Measurements from ENCODE around the gene PROSER1. TPM values are rescaled to one million over a fixed set of nuclear protein-coding genes. Genes with fewer than 3 reads are reported as not detected.
"Not testable (repeated sequence)": the region's sequence is repeated elsewhere in the genome, so short reads cannot be mapped to it uniquely, and the experiment has no call there.

PROSER1 gene
- total RNA-seq: 100 to 1,000 TPM; 106 to 111 TPM

DNA sequence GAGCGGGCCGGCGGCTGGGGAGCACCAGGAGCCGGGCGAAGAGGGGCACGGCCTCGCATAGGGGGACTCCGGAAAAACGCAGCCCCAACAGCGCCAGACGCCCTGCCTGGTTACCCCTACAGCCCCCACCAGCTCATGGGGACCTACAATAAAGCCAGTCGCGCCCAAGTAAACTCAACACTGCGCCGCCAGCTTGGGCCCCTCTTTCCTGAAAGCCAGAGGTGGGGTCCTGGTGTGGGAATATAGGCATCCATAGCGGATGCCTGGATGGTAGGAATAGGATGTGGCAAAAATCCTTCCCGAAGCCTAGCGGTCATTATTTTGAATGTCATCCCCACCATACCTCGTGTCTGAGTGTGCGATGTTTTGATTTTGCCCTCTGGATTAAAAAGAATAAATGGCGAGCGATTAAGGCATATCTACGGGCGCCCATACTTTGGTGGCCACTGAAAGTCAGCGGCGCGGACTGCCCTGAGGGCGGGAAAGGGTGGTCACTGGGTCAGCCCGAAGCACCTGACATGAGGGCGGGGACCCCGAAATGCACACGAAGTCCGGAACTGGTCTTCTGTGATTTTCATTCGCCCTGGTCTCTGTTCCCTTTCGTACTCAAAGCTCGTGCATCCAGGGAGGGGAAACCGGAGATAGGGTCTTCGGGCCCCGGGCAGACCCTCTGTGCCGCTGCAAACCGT is at the start of gene PROSER1, which contains the start of gene NHLRC3:
Gene PROSER1, minus strand, starts transcription at position 210 of the 689 bp plus-strand sequence. CDS start 847 bp downstream, outside the sequence.
Gene NHLRC3, plus strand, starts transcription at position 577 of the 689 bp plus-strand sequence. CDS start 184 bp downstream, outside the sequence.
- Mint-ChIP-seq H3K27ac (peak within 1 kb of the TSS; percentile 95), H3K36me3 (peaks cover 32% of the 10 kb centered on the region), H3K4me1 (peaks cover 28% of the 10 kb centered on the region), H3K27me3 (no peaks in the 10 kb centered on the region), H3K9me3 (no peaks in the 10 kb centered on the region), H3K4me3 (peak within 1 kb of the TSS; percentile 94)
- DNase-seq: peak; percentile 84

DNA sequence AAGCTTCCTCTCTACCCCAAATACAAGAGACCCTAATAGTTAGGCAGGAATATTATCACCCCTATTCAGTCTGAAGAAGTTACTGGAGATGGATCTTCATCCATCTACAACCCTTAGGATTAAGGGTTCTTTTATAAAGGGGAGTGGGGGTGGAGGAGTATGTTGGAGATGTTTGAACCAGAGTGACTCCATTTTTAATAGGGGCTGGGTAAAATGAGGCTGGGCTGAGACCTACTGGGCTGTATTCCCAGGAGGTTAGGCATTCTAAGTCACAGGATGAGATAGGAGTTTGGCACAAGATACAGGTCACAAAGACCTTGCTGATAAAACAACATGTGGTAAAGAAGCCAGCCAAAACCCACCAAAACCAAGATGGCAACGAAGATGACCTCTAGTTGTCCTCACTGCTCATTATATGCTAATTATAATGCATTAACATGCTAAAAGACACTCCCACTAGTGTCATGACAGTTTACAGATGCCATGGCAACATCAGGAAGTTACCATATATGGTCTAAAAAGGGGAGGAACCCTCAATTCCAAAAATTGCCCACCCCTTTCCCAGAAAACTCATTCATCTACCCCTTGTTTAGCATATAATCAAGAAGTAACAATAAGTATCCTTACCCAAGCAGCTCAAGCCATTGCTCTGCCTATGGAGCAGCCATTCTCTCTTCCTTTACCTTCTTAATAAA is 48.5 kb upstream of the PROSER1 start:
- H3K4me1 Mint-ChIP-seq, H3K27ac Mint-ChIP-seq, H3K9me3 Mint-ChIP-seq, DNase-seq, H3K4me3 Mint-ChIP-seq, H3K36me3 Mint-ChIP-seq: not testable (repeated sequence)
- peaks cover 32% of the 10 kb centered on the region for H3K27me3 Mint-ChIP-seq

DNA sequence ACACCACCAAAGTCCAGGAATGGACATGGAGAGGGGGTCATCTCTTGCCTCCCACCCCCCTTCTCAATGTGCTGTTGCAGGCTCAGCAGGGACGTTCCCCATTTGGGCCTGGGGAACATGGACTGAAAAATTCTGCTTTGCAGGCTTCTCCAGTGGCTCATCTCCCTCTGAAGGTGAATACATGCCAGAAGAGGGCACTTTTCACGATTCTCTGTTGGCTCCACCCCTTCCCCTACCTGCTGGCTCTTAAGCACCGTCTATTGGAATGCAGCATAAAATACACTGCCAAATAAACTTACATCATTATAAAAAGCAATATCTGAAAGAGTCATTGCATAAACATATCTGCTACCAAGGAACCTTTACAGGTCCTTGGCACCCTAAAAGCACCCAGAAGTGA is 36.1 kb upstream of the PROSER1 start:
- H3K27ac Mint-ChIP-seq: no peak overlapping the region
- H3K27me3 Mint-ChIP-seq: peaks cover 51% of the 10 kb centered on the region
- no peaks in the 10 kb centered on the region for H3K36me3 Mint-ChIP-seq
- H3K9me3 Mint-ChIP-seq: peaks cover 2% of the 10 kb centered on the region
- no peak for DNase-seq
- no peak overlapping the region for H3K4me3 Mint-ChIP-seq
- H3K4me1 Mint-ChIP-seq: no peaks in the 10 kb centered on the region

DNA sequence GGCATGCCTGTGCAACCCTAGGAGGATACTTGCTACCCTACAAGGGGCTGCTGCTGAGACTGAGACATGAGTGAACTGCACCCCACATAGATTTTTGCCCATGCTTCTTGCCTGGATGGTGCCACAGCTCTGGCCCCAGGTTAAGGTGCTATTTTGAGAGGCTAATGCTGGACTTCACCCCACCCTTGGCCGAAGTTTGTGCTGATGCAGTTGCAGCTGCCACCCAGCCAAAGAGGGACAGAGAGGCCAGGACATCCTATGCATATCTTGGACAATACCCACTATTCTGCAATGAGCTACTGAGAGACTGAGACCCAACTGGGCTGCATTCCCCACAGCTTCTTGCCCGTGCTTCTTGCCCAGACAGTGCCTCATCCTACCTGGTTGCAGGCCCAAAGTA is 35.0 kb upstream of the PROSER1 start:
- Mint-ChIP-seq H3K4me3 (no peak overlapping the region), H3K27ac (no peak overlapping the region), H3K9me3 (peaks cover 2% of the 10 kb centered on the region), H3K36me3 (no peaks in the 10 kb centered on the region), H3K27me3 (peaks cover 44% of the 10 kb centered on the region), H3K4me1 (no peaks in the 10 kb centered on the region)
- no peak for DNase-seq

DNA sequence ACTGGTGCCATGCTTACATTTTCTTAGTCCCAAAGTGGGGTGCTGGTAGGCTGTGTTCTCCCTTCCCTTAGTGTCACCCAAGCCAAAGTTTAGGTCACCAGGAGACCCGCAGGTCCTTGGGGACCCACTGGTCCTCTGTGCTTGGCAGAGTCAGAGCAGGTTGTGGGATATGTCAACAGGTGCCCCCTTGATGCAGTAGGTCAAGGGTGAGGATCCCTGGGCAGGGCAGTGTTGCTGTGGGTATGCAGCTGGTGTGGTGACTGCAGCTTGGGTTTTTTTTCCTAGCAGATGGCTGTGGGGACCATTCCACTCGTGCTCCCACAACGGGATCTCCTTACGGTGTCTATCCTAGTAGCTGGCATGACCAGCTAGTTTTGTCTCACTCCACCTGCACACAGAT is 24.1 kb upstream of the PROSER1 start:
- no peak overlapping the region for H3K4me3 Mint-ChIP-seq
- peaks cover 40% of the 10 kb centered on the region for H3K36me3 Mint-ChIP-seq
- no peaks in the 10 kb centered on the region for H3K27me3 Mint-ChIP-seq
- DNase-seq: no peak
- H3K4me1 Mint-ChIP-seq: peaks cover 22% of the 10 kb centered on the region
- H3K9me3 Mint-ChIP-seq: peaks cover 8% of the 10 kb centered on the region
- H3K27ac Mint-ChIP-seq: no peak overlapping the region

DNA sequence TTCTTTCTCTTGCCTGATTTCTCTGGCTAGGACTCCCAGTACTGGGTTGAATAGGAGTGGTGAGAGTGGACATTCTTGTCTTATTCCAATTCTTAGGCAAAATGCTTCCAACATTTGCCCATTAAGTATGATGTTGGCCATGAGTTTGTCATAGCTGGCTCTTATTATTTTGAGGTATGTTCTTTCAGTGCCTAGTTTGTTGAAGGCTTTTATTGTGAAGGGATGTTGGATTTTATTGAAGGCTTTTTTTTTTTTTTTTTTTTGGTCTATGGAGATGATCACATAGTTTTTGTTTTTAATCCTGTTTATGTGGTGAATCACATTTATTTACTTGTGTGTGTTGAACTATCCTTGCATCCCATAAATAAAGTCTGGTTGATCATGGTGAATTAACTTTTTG is 20.2 kb upstream of the PROSER1 start:
- H3K27ac Mint-ChIP-seq: no peak overlapping the region
- DNase-seq: no peak
- peaks cover 9% of the 10 kb centered on the region for H3K9me3 Mint-ChIP-seq
- H3K36me3 Mint-ChIP-seq: peaks cover 45% of the 10 kb centered on the region
- no peaks in the 10 kb centered on the region for H3K27me3 Mint-ChIP-seq
- no peak overlapping the region for H3K4me3 Mint-ChIP-seq
- peaks cover 26% of the 10 kb centered on the region for H3K4me1 Mint-ChIP-seq

DNA sequence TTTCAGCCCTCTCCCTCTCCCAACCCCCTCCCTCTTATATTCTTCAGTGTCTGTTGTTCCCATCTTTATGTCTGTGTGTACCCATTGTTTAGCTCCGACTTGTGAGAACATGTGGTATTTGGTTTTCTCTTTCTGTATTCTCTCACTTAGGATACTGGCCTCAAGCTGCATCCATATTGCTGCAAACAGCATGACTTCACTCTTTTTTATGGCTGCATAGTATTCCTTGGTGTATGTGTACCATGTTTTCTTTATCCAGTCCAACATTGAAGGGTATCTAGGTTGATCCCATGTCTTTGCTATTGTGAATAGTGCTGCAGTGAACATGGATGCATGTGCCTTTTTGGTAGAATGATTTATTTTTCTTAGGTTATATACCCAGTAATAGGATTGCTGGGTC is 18.1 kb upstream of the PROSER1 start:
- Mint-ChIP-seq H3K27ac (no peak overlapping the region), H3K4me3 (no peak overlapping the region), H3K27me3 (no peaks in the 10 kb centered on the region), H3K36me3 (peaks cover 36% of the 10 kb centered on the region), H3K9me3 (peaks cover 9% of the 10 kb centered on the region), H3K4me1 (peaks cover 21% of the 10 kb centered on the region)
- DNase-seq: no peak

DNA sequence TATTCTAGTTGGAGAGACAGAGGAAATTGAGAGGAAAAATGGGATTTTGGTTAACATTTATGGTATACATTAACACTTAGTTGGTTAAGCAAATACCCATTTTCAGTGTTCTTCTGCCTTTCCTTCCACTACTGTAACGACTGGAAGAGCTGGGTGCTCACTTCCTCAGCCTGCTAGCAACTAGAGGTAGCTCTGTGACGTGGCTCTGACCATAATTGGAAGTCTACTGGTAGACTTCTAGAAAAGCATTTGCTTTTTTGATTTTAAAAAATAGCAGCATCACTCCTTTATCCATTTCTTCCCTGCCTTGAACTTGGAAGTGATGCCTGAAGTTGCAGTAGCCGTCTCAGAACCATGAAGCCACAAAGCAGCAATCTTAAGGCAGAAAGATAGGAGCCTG is 16.2 kb upstream of the PROSER1 start:
- peaks cover 16% of the 10 kb centered on the region for H3K4me1 Mint-ChIP-seq
- H3K27me3 Mint-ChIP-seq: no peaks in the 10 kb centered on the region
- peaks cover 25% of the 10 kb centered on the region for H3K36me3 Mint-ChIP-seq
- no peak for DNase-seq
- H3K27ac Mint-ChIP-seq: no peak overlapping the region
- no peak overlapping the region for H3K4me3 Mint-ChIP-seq
- H3K9me3 Mint-ChIP-seq: peaks cover 2% of the 10 kb centered on the region

DNA sequence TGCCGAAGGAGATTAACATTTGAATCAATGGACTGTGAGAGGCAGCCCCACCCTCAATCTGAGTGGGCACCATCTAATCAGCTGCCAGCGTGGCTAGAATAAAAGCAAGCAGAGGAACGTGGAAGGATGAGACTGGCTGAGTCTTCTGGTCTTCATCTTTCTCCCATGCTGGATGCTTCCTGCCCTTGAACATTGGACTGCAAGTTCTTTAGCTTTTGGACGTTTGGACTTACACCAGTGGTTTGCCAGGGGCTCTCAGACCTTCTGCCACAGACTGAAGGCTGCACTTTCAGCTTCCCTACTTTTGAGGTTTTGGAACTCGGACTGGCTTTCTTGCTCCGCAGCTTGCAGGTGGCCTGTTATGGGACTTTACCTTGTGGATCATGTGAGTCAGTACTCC is 15.1 kb upstream of the PROSER1 start:
- Mint-ChIP-seq H3K27ac (no peak overlapping the region), H3K4me1 (peaks cover 17% of the 10 kb centered on the region), H3K4me3 (no peak overlapping the region), H3K9me3 (peaks cover 2% of the 10 kb centered on the region), H3K27me3 (no peaks in the 10 kb centered on the region), H3K36me3 (peaks cover 32% of the 10 kb centered on the region)
- DNase-seq: no peak

DNA sequence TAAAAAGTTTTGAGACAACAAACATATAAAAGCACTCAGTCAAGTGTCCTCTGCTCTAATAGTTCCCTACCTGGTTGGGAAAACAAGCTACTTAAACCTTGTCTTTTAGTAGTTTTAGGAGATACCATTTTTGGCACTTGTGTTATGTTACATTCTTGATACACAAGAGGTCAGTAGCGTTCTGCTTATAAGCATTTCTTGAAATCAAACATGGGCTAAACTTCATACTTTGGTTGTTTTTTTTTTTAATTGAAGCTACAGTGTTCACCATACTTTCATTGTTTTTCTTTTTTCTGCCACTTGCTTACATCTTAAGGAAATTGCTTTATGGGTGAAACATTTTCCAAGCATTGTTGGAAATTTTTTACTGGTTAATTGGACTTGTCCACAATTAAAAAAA is 13.3 kb upstream of the PROSER1 start:
- Mint-ChIP-seq H3K9me3 (peaks cover 2% of the 10 kb centered on the region), H3K27ac (no peak overlapping the region), H3K36me3 (peaks cover 18% of the 10 kb centered on the region), H3K4me1 (peaks cover 12% of the 10 kb centered on the region), H3K4me3 (no peak overlapping the region), H3K27me3 (no peaks in the 10 kb centered on the region)
- DNase-seq: no peak

DNA sequence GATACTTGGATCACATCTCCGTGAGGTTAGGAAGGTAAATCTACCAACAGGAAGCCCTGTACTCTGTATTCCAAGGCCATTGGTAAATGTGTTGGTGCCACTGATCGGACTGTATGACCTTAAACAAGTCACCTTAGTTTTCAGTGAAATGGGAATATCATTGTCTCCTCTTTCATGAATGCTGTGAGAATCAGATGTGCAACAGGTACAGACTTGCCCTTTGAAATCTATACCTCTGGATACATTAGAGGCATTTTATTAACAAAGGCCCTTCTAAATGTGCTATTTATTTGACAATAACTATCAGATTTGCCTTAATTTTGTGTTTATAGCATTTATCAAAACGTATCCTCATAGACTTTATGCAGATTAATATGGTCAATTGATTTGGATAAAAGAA is 11.4 kb upstream of the PROSER1 start:
- no peak overlapping the region for H3K4me3 Mint-ChIP-seq
- H3K4me1 Mint-ChIP-seq: peaks cover 13% of the 10 kb centered on the region
- no peaks in the 10 kb centered on the region for H3K9me3 Mint-ChIP-seq
- peaks cover 16% of the 10 kb centered on the region for H3K36me3 Mint-ChIP-seq
- DNase-seq: no peak
- no peak overlapping the region for H3K27ac Mint-ChIP-seq
- H3K27me3 Mint-ChIP-seq: no peaks in the 10 kb centered on the region

DNA sequence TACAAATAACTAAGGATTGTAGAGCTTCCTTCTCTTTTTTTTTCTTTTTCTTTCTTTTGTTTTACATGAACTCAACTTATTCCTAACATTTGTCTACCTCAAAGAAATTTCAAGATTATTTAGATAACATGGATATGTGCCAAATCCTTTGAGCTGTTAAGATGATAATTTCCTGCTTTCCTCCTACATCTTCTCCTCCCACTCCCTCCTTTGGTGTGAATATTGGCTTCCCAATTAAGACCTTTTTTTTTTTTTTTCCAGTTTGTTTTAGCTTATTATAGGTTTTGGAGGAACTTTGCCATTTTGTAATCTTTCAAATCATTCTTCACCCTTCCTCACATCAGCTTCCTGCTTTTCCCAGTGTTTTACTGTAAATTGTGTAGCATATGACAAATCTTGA is 10.9 kb upstream of the PROSER1 start:
- Mint-ChIP-seq H3K4me3 (no peak overlapping the region), H3K27ac (no peak overlapping the region), H3K9me3 (no peaks in the 10 kb centered on the region), H3K4me1 (peaks cover 13% of the 10 kb centered on the region), H3K36me3 (peaks cover 12% of the 10 kb centered on the region), H3K27me3 (no peaks in the 10 kb centered on the region)
- no peak for DNase-seq

DNA sequence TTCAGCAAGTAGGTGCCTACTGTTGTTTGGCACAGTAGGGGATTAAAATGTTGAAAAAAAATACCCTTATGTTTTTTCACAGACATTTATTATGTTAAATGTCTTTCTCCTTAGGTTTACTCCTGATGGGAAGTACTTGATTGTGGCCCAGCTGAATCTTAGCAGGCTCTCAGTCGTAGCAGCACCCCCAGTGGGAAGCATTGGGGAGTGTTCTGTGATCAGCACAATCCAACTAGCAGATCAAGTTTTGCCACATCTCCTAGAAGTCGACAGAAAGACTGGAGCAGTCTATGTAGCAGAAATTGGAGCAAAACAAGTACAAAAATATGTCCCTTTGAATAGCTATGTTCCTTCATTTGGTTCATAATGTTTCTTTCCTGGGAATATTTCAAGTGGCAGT is 9.7 kb upstream of the PROSER1 start:
- Mint-ChIP-seq H3K36me3 (peaks cover 14% of the 10 kb centered on the region), H3K27ac (no peak overlapping the region), H3K4me1 (peaks cover 13% of the 10 kb centered on the region), H3K9me3 (no peaks in the 10 kb centered on the region), H3K27me3 (no peaks in the 10 kb centered on the region), H3K4me3 (no peak overlapping the region)
- no peak for DNase-seq

DNA sequence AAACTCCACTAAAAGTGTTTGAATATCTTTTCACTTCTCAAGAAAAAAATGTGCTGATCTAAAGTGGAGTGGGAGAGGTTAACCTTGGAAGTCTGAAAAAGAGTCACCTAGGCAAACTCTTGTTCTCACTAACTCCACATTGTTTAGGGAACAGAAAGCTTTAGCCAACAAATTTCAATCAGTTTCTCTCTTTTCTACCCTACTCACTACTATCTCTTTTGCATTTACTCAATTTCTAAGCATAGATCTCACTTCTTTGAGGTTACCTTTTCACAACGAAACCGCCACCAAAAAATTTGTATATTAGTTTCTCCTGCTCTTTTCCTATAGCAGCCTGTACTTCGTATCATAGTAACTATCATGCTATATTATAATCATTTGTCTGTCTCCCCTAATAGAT is 6.6 kb upstream of the PROSER1 start:
- no peak for DNase-seq
- H3K4me1 Mint-ChIP-seq: peaks cover 24% of the 10 kb centered on the region
- peaks cover 24% of the 10 kb centered on the region for H3K36me3 Mint-ChIP-seq
- H3K27ac Mint-ChIP-seq: no peak overlapping the region
- no peaks in the 10 kb centered on the region for H3K9me3 Mint-ChIP-seq
- H3K27me3 Mint-ChIP-seq: no peaks in the 10 kb centered on the region
- H3K4me3 Mint-ChIP-seq: no peak overlapping the region

DNA sequence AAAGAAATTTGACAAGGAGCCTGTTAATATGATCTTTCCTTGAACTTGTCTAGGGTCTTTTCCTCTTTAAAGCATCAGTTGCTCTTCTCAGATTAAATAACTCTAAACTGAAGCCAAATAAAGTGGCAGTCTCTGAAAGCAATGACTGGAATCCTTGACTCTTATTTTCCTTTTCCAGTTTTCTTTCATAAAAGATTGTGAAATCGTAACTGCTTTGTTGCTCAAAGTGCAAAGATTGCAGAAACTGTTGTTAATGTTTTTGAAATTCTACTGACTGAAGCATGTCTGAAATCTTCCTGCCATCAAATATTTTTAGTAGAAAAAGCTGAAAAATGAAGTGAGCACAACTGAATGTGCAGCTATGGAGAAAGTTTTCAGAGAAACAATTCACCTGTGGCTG is 2.3 kb upstream of the PROSER1 start:
- peaks cover 25% of the 10 kb centered on the region for H3K4me1 Mint-ChIP-seq
- peak overlapping the region; percentile 46 for H3K4me3 Mint-ChIP-seq
- H3K27me3 Mint-ChIP-seq: no peaks in the 10 kb centered on the region
- peaks cover 30% of the 10 kb centered on the region for H3K36me3 Mint-ChIP-seq
- no peak for DNase-seq
- peak overlapping the region; percentile 19 for H3K27ac Mint-ChIP-seq
- H3K9me3 Mint-ChIP-seq: no peaks in the 10 kb centered on the region

DNA sequence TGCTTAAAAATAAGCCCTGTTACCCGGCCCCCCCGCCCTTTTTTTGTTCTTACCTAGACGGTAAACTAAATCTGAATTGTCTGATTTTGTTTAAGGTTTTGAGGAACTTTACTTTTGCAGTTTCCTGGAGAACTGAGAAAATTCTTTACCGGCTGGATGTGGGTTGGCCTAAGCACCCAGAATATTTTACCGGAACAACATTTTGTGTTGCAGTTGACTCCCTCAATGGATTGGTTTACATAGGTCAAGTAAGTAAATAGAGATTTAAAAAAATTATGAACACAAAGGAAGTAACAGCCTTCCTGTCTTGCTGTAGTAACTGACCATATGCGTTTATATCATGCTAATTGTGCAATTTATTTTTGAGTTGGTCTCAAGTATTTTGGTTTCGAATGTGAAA is 1.2 kb upstream of the PROSER1 start:
- H3K4me1 Mint-ChIP-seq: peaks cover 26% of the 10 kb centered on the region

More for the DNA sequence above, 1.2 kb upstream of the PROSER1 start:
- Mint-ChIP-seq H3K27me3 (no peaks in the 10 kb centered on the region), H3K27ac (peak overlapping the region; percentile 95), H3K36me3 (peaks cover 28% of the 10 kb centered on the region), H3K4me3 (peak overlapping the region; percentile 94), H3K9me3 (no peaks in the 10 kb centered on the region)
- no peak for DNase-seq

Data from activated naive CD8-positive, alpha-beta T cell treated with anti-CD3 and anti-CD28 coated beads for 36 hours (primary cell).